K562 (cell line): ENCODE measurements around the gene ICAM1. TPM values are rescaled to one million over a fixed set of nuclear protein-coding genes. Genes with fewer than 3 reads are reported as not detected.

Experiments
- ATAC-seq: fragments of 200-7000 bp; cut with Tn5 transposase; 3 replicates; pipeline ENCODE4 v1.9.1; 2020; ENCODE audit warnings: moderate library complexity
- BruUV-seq: library from RNA; stranded (reverse); fragments of 400-500 nt; replicated peaks from 2 replicates; lab custom pipeline; 2021; lab: Mats Ljungman, UMichigan
- CTCF ChIA-PET: fragments of 300-600 bp; formaldehyde crosslinking; extraction: SDS; loops from one replicate; lab custom pipeline; 2021; ENCODE audit warnings: low intra/inter-chr PET ratio; lab: Yijun Ruan, JAX
- POLR2A ChIA-PET: fragments of 300-600, 350-650 bp; sonication (Branson Sonifier 250); formaldehyde crosslinking; extraction: SDS; loops from one replicate; lab custom pipeline; 2021; ENCODE audit warnings: antibody characterized with exemption, inconsistent platforms; lab: Yijun Ruan, JAX
- DNase-seq, 4 experiments: peaks; one replicate each; pipeline versions ENCODE4 v3.0.0 to v3.0.0-alpha.2; 2011 to 2018; ENCODE audit warnings: low spot score in 3 of 4, mixed read lengths in 3 of 4; ENCODE audit errors: extremely low read depth in 1 of 4
- FAIRE-seq: peaks from 2 replicates; lab custom pipeline; 2011; peaks lifted over from hg19 to GRCh38; lab: Jason Lieb, UNC
- H2AFZ ChIP-seq: 2 replicates; pipeline ENCODE4 v1.6.0; 2011; ENCODE audit warnings: low read depth, low read length, control low read depth, inconsistent platforms
- H3K27ac ChIP-seq: fragments of 200-600 bp; 3 replicates; pipeline ENCODE4 v1.8.0; 2011; ENCODE audit warnings: low read depth, mild to moderate bottlenecking, control low read depth, inconsistent platforms, low read length, moderate library complexity, mixed read lengths; ENCODE audit errors: extremely low read depth
- H3K27me3 ChIP-seq, 2 experiments: fragments of 300-600 bp in 1 of 2; 2 replicates in 1 of 2; 3 replicates in 1 of 2; pipeline versions ENCODE4 v1.6.0 to v1.8.0; 2011; ENCODE audit warnings: inconsistent platforms in 2 of 2, low read length in 2 of 2, mild to moderate bottlenecking in 1 of 2, mixed read lengths in 1 of 2, moderate library complexity in 1 of 2; ENCODE audit not compliant: control insufficient read depth in 2 of 2, insufficient read depth in 2 of 2
- H3K36me3 ChIP-seq: fragments of 300-600 bp; 3 replicates; pipeline ENCODE4 v1.8.0; 2011; ENCODE audit warnings: mild to moderate bottlenecking, low read length, inconsistent platforms; ENCODE audit not compliant: control insufficient read depth, insufficient read depth
- H3K4me1 ChIP-seq, 2 experiments: fragments of 200-600 bp in 1 of 2; replicated peaks in 1 of 2; 2 replicates in 1 of 2; 3 replicates in 1 of 2; pipeline versions ENCODE4 v1.5.1 to v1.8.0; 2011; ENCODE audit warnings: inconsistent platforms in 2 of 2, low read length in 2 of 2, mild to moderate bottlenecking in 1 of 2, mixed read lengths in 1 of 2, moderate library complexity in 1 of 2; ENCODE audit not compliant: control insufficient read depth in 2 of 2, insufficient read depth in 2 of 2
- H3K4me2 ChIP-seq: 2 replicates; pipeline ENCODE4 v1.6.1; 2011; ENCODE audit warnings: low read length, control low read depth, inconsistent platforms, mixed read lengths; ENCODE audit not compliant: insufficient read depth
- H3K4me3 ChIP-seq: fragments of 200-600 bp; sonication (generic), shearing (Covaris generic); 2 replicates; pipeline ENCODE4 v1.5.1; 2016; ENCODE audit warnings: control low read depth, inconsistent platforms
- H3K79me2 ChIP-seq: fragments of 200-600 bp; 3 replicates; pipeline ENCODE4 v1.8.0; 2011; ENCODE audit warnings: low read length, inconsistent platforms; ENCODE audit not compliant: control insufficient read depth, insufficient read depth
- H3K9ac ChIP-seq, 2 experiments: 2 replicates each; pipeline versions ENCODE4 v1.6.0 to v1.6.1; 2011; ENCODE audit warnings: low read depth in 2 of 2, low read length in 2 of 2, control low read depth in 1 of 2, inconsistent platforms in 1 of 2, mild to moderate bottlenecking in 1 of 2, mixed read lengths in 1 of 2; ENCODE audit not compliant: insufficient read depth in 1 of 2
- H3K9me1 ChIP-seq: one replicate; pipeline ENCODE4 v1.6.0; 2011; ENCODE audit warnings: inconsistent platforms, mild to moderate bottlenecking, low read length, moderate library complexity; ENCODE audit not compliant: control insufficient read depth, insufficient read depth
- H3K9me3 ChIP-seq: replicated peaks from 2 replicates; pipeline ENCODE4 v1.5.1; 2011; ENCODE audit warnings: low read depth, low read length, inconsistent platforms; ENCODE audit not compliant: control insufficient read depth, insufficient read depth
- H4K20me1 ChIP-seq: replicated peaks from 2 replicates; pipeline ENCODE4 v1.6.1; 2011; ENCODE audit warnings: low read length, inconsistent platforms, mixed read lengths; ENCODE audit not compliant: control insufficient read depth, insufficient read depth
- KDM1A ChIP-seq, 2 experiments: fragments of 450-650 bp; IDR thresholded peaks; 2 replicates each; pipeline ENCODE4 v1.6.1; 2016; ENCODE audit warnings: mild to moderate bottlenecking in 2 of 2
- RBM25 ChIP-seq: fragments of 200-400 bp; formaldehyde crosslinking; IDR thresholded peaks from 2 replicates; pipeline ENCODE4 v1.6.1; 2018; ENCODE audit warnings: low read length, low read depth, moderate library complexity; ENCODE audit not compliant: severe bottlenecking
- ZBTB8A ChIP-seq: fragments of 450-650 bp; IDR thresholded peaks from 2 replicates; pipeline ENCODE4 v1.6.1; 2018; ENCODE audit warnings: mild to moderate bottlenecking, moderate library complexity; ENCODE audit not compliant: partially characterized antibody
- ZFP36 ChIP-seq: fragments of 150-350 bp; IDR thresholded peaks from 2 replicates; pipeline ENCODE4 v1.6.1; 2018; ENCODE audit warnings: low read length, low read depth; ENCODE audit not compliant: partially characterized antibody
- WGBS: fragments of 100-300 bp; shearing (Covaris generic); methylation state at CpG from one replicate; pipeline ENCODE4 v1.1.6; 2016; ENCODE audit warnings: low coverage, mixed read lengths; ENCODE audit not compliant: insufficient coverage; ENCODE audit errors: missing lambda C conversion rate; 5-methylcytosine and 5-hydroxymethylcytosine counted together
- in situ Hi-C: fragments of 300-500 bp; cut with MboI; formaldehyde crosslinking; loops from 4 replicates; pipeline ENCODE4 v1.15.0; 2018; ENCODE audit warnings: inconsistent platforms, mixed read lengths
- intact Hi-C: fragments of 100-400 bp; cut with micrococcal nuclease; formaldehyde crosslinking; loops from 2 replicates; pipeline ENCODE4 v1.14.2; 2022
- polyA plus RNA-seq, 8 experiments: library from polyadenylated mRNA; depleted of rRNA in 4 of 8; stranded (reverse) in 5 of 8; unstranded in 3 of 8; fragments of >200 nt; fragmentation: Nextera tagmentation in 2 of 8; fragmentation: Illumina TruSeq in 1 of 8; extraction: Ambion mirVana in 2 of 8; extraction: Trizol in 1 of 8; gene quantifications; 2 replicates each; pipeline versions ENCODE4 v1.2.1 to v1.2.3, GENCODE V29; 2011 to 2014; ENCODE audit warnings: inconsistent platforms in 1 of 8, missing spikeins in 1 of 8
- total RNA-seq, 7 experiments: library from RNA; depleted of rRNA in 6 of 7; stranded (reverse); fragments of >200 nt in 6 of 7; fragmentation: Illumina TruSeq in 2 of 7; extraction: Trizol in 2 of 7; gene quantifications; 2 replicates each; pipeline versions ENCODE4 v1.2.1 to v1.2.3, GENCODE V29; 2011 to 2021; ENCODE audit warnings: low replicate concordance in 1 of 7

Gene ICAM1
- total and polyA plus RNA-seq, 9 of the 15 experiments (the other 6 are each of a cell fraction or from before 2014, with no cell fraction given), result 2.3 to 24.4 (median 13.4) TPM

DNA sequence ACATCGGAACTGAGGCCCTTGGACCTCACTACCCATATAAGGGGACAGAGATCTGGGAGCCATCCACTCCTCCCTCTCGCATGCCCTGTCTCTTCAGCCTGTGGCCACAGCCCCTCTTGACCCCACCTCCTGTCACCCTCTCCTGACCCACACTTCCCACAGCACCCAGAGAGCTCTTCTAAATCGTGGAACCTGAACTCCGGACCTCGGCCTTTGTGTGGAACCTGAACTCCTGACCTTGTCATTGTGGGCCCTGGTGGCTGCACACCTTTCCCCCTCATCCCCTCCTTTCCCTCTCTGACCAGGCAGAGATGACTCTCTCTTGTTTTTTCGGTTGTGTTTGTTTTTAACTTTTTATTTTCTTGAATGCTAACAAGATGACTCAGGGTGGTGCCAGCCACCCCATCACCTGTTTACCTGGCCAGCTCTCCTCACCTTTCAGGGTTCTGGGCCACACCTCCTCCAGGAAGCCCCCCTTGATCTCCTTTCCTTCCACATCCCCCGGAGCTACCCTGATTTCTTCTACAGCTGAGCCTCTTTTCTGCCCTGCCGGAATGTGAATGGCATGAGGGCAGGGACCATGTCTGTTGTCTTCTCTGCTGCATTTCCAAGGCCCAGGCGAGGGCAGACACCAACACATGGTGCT lies 13.8 kb upstream of the ICAM1 start:
- 86% methylated on average over 7 of the region's 9 CpGs for WGBS
- ChIA-PET POLR2A (interaction anchor here (0.9 kb wide), 1 partner anchor 128 kb away, joined by 3 read pairs; no protein-coding TSS in a partner anchor), CTCF (interaction anchor here (5.5 kb wide), 1 partner anchor 133 kb away, joined by 72 read pairs; no protein-coding TSS in a partner anchor)
- H3K27ac ChIP-seq, result no peak overlapping the region
- DNase-seq, result no peak
- H2AFZ ChIP-seq, result no peak overlapping the region
- no peak overlapping the region; a peak in 1 of 4 replicates for H3K9ac ChIP-seq
- H3K9me1 ChIP-seq, result no peaks in the 10 kb centered on the region
- no peak for ATAC-seq
- H3K9me3 ChIP-seq, result no peaks in the 10 kb centered on the region
- H4K20me1 ChIP-seq, result no peaks in the 10 kb centered on the region; the same call in 1 of the 2 replicates
- peaks cover 60% of the 10 kb centered on the region for H3K36me3 ChIP-seq
- in situ Hi-C loops (no loop called here), intact Hi-C loops (no loop called here)
- no peaks in the 10 kb centered on the region for H3K27me3 ChIP-seq
- H3K4me1 ChIP-seq, result peaks cover 9 to 52% of the 10 kb centered on the region in 2 experiments; a peak in 4 of 5 replicates
- no TSS peak for BruUV-seq
- H3K4me3 ChIP-seq, result no peak overlapping the region
- H3K79me2 ChIP-seq, result peaks cover 25% of the 10 kb centered on the region
- TF ChIP-seq RBM25 (peak; percentile 48), ZBTB8A (no peak), KDM1A (IDR thresholded peaks at IDR 0.05) (0 out of 4 replicates have a peak, but pooled peaks of 1 of the 2 experiments have one; percentile 17), ZFP36 (peak; percentile 91)
- FAIRE-seq, result no peak
- no peak overlapping the region for H3K4me2 ChIP-seq
